ENCODE measurements around the gene THAP11.
"Not testable (repeated sequence)": the region's sequence is repeated elsewhere in the genome, so short reads cannot be mapped to it uniquely, and the experiment has no call there.

THAP11 gene

GRCh38 chr16:67864044-67864443 is 21.9 kb downstream of the THAP11 start:
- FAIRE-seq: not testable (repeated sequence)

- no peak for FAIRE-seq
Observed at GRCh38 chr16:67864594-67864993, 22.5 kb downstream of the THAP11 start.

GRCh38 chr16:67865318-67865717 is 23.2 kb downstream of the THAP11 start:
- no peak for FAIRE-seq

- FAIRE-seq: no peak
Observed at GRCh38 chr16:67868290-67868689, 26.2 kb downstream of the THAP11 start.

GRCh38 chr16:67869653-67870052 is 27.5 kb downstream of the THAP11 start:
- no peak for FAIRE-seq

GRCh38 chr16:67871256-67871655 is 29.1 kb downstream of the THAP11 start:
- FAIRE-seq: no peak

- no peak for FAIRE-seq
Observed at GRCh38 chr16:67872131-67872630, 30.1 kb downstream of the THAP11 start.

GRCh38 chr16:67872631-67873434 is 30.7 kb downstream of the THAP11 start, which contains the start of gene EDC4:
Gene EDC4, plus strand, starts transcription at chr16:67873052. Its CDS starts 210 bp downstream, at chr16:67873262.
- no peak for FAIRE-seq

- no peak for FAIRE-seq
Observed at GRCh38 chr16:67873435-67874370, 31.6 kb downstream of the THAP11 start.

GRCh38 chr16:67874372-67874771 is 32.3 kb downstream of the THAP11 start:
- FAIRE-seq: no peak

- FAIRE-seq: no peak
Observed at GRCh38 chr16:67877064-67877463, 34.9 kb downstream of the THAP11 start.

- no peak for FAIRE-seq
Observed at GRCh38 chr16:67878232-67878631, 36.1 kb downstream of the THAP11 start.

- no peak for FAIRE-seq
Observed at GRCh38 chr16:67878846-67879245, 36.7 kb downstream of the THAP11 start.

GRCh38 chr16:67879462-67879861 is 37.3 kb downstream of the THAP11 start:
- no peak for FAIRE-seq

- FAIRE-seq: no peak
Observed at GRCh38 chr16:67879936-67880335, 37.8 kb downstream of the THAP11 start.

- FAIRE-seq: no peak
Observed at GRCh38 chr16:67880584-67880983, 38.5 kb downstream of the THAP11 start.

GRCh38 chr16:67881621-67882161 is 39.6 kb downstream of the THAP11 start:
- no peak for FAIRE-seq

GRCh38 chr16:67882374-67883145 is 40.4 kb downstream of the THAP11 start:
- FAIRE-seq: no peak

GRCh38 chr16:67883146-67883871 is 41.2 kb downstream of the THAP11 start:
- no peak for FAIRE-seq

- FAIRE-seq: no peak
Observed at GRCh38 chr16:67883872-67884261, 41.7 kb downstream of the THAP11 start.

- FAIRE-seq: no peak
Observed at GRCh38 chr16:67884684-67885083, 42.6 kb downstream of the THAP11 start, which contains the start of gene NRN1L. Gene NRN1L, plus strand, starts transcription at chr16:67884885. Its CDS starts 19 bp downstream, at chr16:67884904.

GRCh38 chr16:67885545-67885944 is 43.4 kb downstream of the THAP11 start:
- FAIRE-seq: no peak
